Measurements from ENCODE around the gene ARHGEF2. TPM values are rescaled to one million over a fixed set of nuclear protein-coding genes. Genes with fewer than 3 reads are reported as not detected.

ARHGEF2 gene
- total RNA-seq, 1 experiment from 2014 or later, result 69.5 TPM

DNA sequence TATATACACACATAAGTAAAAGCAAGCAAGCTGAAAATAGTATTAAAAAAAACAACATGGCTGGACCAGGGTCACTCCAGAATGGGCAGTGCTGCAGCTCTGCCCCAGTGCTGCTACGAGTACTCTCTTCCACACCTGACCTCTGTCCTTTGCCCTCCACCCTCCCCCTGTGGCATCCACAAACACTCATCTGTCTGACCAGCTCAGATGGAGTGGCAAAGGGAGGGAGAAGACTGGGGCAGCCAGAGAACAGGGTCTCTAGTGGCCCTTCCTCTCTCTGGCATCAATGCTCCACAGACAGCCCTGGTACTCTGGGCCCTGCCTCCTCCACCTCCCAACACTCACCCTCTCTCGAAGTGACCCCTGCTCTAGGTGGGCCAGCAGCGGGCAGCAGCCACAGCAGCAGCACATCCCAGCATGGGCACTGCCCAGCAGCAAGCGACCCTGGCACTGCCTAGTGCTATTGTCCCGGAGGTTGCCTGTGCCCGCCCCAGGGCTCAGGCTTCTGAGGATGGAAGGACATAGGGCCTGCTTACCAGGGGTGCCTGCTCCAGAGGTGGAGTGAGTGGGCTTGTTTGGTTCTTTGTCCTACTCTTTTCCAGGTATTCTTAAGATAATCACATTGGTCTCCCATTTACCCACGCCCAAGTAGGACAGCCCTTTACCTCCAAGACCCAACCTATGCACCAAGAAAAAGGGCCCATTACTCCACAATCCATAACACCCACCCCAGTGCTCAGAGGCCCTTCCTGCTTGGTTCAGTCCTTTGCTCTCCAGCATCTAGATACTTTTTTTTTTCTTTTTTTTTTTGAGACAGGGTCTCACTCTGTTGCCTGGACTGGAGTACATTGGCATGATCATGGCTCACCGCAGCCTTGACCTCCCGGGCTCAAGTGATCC lies 6.2 kb downstream of the ARHGEF2 start (continued):
- TF ChIP-seq, protein P1, sequence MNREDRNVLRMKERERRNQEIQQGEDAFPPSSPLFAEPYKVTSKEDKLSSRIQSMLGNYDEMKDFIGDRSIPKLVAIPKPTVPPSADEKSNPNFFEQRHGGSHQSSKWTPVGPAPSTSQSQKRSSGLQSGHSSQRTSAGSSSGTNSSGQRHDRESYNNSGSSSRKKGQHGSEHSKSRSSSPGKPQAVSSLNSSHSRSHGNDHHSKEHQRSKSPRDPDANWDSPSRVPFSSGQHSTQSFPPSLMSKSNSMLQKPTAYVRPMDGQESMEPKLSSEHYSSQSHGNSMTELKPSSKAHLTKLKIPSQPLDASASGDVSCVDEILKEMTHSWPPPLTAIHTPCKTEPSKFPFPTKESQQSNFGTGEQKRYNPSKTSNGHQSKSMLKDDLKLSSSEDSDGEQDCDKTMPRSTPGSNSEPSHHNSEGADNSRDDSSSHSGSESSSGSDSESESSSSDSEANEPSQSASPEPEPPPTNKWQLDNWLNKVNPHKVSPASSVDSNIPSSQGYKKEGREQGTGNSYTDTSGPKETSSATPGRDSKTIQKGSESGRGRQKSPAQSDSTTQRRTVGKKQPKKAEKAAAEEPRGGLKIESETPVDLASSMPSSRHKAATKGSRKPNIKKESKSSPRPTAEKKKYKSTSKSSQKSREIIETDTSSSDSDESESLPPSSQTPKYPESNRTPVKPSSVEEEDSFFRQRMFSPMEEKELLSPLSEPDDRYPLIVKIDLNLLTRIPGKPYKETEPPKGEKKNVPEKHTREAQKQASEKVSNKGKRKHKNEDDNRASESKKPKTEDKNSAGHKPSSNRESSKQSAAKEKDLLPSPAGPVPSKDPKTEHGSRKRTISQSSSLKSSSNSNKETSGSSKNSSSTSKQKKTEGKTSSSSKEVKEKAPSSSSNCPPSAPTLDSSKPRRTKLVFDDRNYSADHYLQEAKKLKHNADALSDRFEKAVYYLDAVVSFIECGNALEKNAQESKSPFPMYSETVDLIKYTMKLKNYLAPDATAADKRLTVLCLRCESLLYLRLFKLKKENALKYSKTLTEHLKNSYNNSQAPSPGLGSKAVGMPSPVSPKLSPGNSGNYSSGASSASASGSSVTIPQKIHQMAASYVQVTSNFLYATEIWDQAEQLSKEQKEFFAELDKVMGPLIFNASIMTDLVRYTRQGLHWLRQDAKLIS (CRISPR knock-in tag; IDR thresholded peaks at IDR 0.05; ENCODE audit: borderline replicate concordance), result no peak
- TF ChIP-seq CDX4 (CRISPR knock-in tag; IDR thresholded peaks at IDR 0.05; ENCODE audit: borderline replicate concordance), result no peak
- no peak for TF ChIP-seq OVOL2 (CRISPR knock-in tag; IDR thresholded peaks at IDR 0.05; ENCODE audit: borderline replicate concordance)
- TF ChIP-seq ZNF317 (CRISPR knock-in tag; IDR thresholded peaks at IDR 0.05; ENCODE audit: borderline replicate concordance, low read depth), result no peak
- no peak for TF ChIP-seq NR1H2 (CRISPR knock-in tag; IDR thresholded peaks at IDR 0.05)
- TF ChIP-seq, protein P2, sequence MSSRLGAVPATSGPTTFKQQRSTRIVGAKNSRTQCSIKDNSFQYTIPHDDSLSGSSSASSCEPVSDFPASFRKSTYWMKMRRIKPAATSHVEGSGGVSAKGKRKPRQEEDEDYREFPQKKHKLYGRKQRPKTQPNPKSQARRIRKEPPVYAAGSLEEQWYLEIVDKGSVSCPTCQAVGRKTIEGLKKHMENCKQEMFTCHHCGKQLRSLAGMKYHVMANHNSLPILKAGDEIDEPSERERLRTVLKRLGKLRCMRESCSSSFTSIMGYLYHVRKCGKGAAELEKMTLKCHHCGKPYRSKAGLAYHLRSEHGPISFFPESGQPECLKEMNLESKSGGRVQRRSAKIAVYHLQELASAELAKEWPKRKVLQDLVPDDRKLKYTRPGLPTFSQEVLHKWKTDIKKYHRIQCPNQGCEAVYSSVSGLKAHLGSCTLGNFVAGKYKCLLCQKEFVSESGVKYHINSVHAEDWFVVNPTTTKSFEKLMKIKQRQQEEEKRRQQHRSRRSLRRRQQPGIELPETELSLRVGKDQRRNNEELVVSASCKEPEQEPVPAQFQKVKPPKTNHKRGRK (CRISPR knock-in tag; IDR thresholded peaks at IDR 0.05; ENCODE audit: borderline replicate concordance), result no peak
- no peak for TF ChIP-seq TEAD4 (CRISPR knock-in tag; IDR thresholded peaks at IDR 0.05)
- TF ChIP-seq JAZF1 (CRISPR knock-in tag; IDR thresholded peaks at IDR 0.05), result no peak
- no peak for TF ChIP-seq ESRRA (CRISPR knock-in tag; IDR thresholded peaks at IDR 0.05; ENCODE audit: borderline replicate concordance)
- no peak for TF ChIP-seq PREB (CRISPR knock-in tag; IDR thresholded peaks at IDR 0.05; ENCODE audit: borderline replicate concordance)

- peaks cover 13% of the 10 kb centered on the region for H3K36me3 Mint-ChIP-seq
- H3K4me1 Mint-ChIP-seq, result peaks cover 84% of the 10 kb centered on the region
- H3K27me3 Mint-ChIP-seq (ENCODE audit: low read depth), result no peaks in the 10 kb centered on the region
- no peak overlapping the region for H3K4me3 Mint-ChIP-seq
- peak; percentile 46; the same call in 1 of the 2 replicates for TF ChIP-seq ZNF263 (CRISPR knock-in tag; IDR thresholded peaks at IDR 0.05; ENCODE audit: low read depth)
- no peak for TF ChIP-seq CREB1 (CRISPR knock-in tag; IDR thresholded peaks at IDR 0.05)
- H3K27ac Mint-ChIP-seq, result peak overlapping the region; percentile 73
- CTCF ChIA-PET, result interaction anchor here (0.6 to 6.0 kb wide), 6 partner anchors 7 to 95 kb away, joined by 5 to 62 read pairs (median 23); partner anchors contain the start of genes ARHGEF2, LAMTOR2 and UBQLN4
- peak; percentile 15 for ATAC-seq
- H3K9me3 Mint-ChIP-seq, result no peaks in the 10 kb centered on the region
- POLR2A ChIA-PET, result interaction anchor here (5.0 kb wide), 1 partner anchor 13 kb away, joined by 31 read pairs; no protein-coding TSS in a partner anchor
- DNase-seq (ENCODE audit: low spot score), result no peak
Measured at GRCh38 chr1:155970531-155971167, 7.7 kb downstream of the ARHGEF2 start.

GRCh38 chr1:155969377-155969791 lies 9.0 kb downstream of the ARHGEF2 start:
- DNase-seq (ENCODE audit: low spot score), result no peak
- peak overlapping the region; percentile 73; the same call in 1 of the 2 replicates for H3K27ac Mint-ChIP-seq
- H3K36me3 Mint-ChIP-seq, result peaks cover 26% of the 10 kb centered on the region
- no peak for ATAC-seq
- no peak overlapping the region for H3K4me3 Mint-ChIP-seq
- CTCF ChIA-PET, result interaction anchor here (0.6 to 6.0 kb wide), 7 partner anchors 8 to 104 kb away, joined by 3 to 62 read pairs (median 20); partner anchors contain the start of genes ARHGEF2, LAMTOR2 and UBQLN4
- no peaks in the 10 kb centered on the region for H3K27me3 Mint-ChIP-seq (ENCODE audit: low read depth)
- POLR2A ChIA-PET, result interaction anchor here (1.4 to 5.0 kb wide), 3 partner anchors 8 to 23 kb away, joined by 3 to 40 read pairs (median 31); partner anchors contain the start of gene ARHGEF2
- peaks cover 71% of the 10 kb centered on the region for H3K4me1 Mint-ChIP-seq
- H3K9me3 Mint-ChIP-seq, result no peaks in the 10 kb centered on the region
- TF ChIP-seq HMGXB4 (CRISPR knock-in tag; IDR thresholded peaks at IDR 0.05), result no peak
- TF ChIP-seq, protein P3, sequence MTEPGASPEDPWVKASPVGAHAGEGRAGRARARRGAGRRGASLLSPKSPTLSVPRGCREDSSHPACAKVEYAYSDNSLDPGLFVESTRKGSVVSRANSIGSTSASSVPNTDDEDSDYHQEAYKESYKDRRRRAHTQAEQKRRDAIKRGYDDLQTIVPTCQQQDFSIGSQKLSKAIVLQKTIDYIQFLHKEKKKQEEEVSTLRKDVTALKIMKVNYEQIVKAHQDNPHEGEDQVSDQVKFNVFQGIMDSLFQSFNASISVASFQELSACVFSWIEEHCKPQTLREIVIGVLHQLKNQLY (CRISPR knock-in tag; IDR thresholded peaks at IDR 0.05), result no peak
- TF ChIP-seq PRDM15 (CRISPR knock-in tag; IDR thresholded peaks at IDR 0.05), result no peak
- no peak for TF ChIP-seq NR1H2 (CRISPR knock-in tag; IDR thresholded peaks at IDR 0.05)
